GM12873 (cell line): ENCODE data around the gene ZDHHC21.

Experiments used
- CTCF ChIP-seq: IDR thresholded peaks from 2 replicates; pipeline ENCODE4 v1.5.1; 2012; ENCODE audit warnings: low read depth, mild to moderate bottlenecking, moderate library complexity, low read length, control low read depth; ENCODE audit not compliant: insufficient read depth; ENCODE audit errors: missing control alignments

Gene ZDHHC21

DNA sequence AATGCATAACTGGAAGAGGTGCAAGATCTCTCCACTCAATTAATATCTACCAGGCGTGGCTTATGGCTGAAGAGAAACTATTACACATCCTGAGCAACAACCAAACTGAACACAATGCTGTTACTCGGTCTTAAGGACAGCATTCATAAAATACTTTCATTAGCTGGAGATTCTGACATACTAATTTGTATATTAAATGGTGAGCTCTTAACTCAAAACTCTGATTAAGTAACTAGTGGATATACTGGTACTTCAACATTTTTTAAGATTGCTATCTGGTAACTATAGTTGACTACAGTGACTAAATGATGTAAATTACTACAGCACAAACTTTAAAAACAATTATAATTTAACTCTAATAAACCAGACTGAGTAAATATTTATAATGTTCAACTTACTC lies 15.8 kb downstream of the ZDHHC21 start:
- no peak for TF ChIP-seq CTCF

GRCh38 chr9:14674630-14675029 lies 18.6 kb downstream of the ZDHHC21 start:
- TF ChIP-seq CTCF, result no peak

GRCh38 chr9:14671377-14671776 lies 21.9 kb downstream of the ZDHHC21 start:
- no peak for TF ChIP-seq CTCF

- no peak for TF ChIP-seq CTCF
Observed at GRCh38 chr9:14670718-14671117, 22.5 kb downstream of the ZDHHC21 start.

DNA sequence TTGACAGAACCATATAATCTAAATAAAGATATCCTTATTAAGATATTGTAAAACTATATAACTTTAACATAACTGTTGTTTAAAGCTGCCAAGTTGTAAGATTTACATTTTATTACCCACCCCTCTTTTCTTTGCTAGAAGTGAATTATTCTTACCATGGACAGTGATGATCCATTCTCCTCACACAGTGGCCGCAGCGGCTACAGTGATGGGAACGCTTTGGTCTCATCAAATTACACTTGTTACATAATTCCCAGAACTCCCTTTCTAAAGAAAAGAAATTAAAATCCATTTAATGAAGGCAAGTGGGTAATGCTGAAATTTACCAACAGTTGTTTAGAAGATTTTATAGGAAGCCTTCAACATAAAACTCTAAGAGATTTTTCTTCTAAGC lies 31.2 kb downstream of the ZDHHC21 start:
- TF ChIP-seq CTCF, result no peak

GRCh38 chr9:14661421-14662059 lies 31.7 kb downstream of the ZDHHC21 start:
- TF ChIP-seq CTCF, result peak; percentile 43

- no peak for TF ChIP-seq CTCF
Observed at GRCh38 chr9:14660721-14661120, 32.5 kb downstream of the ZDHHC21 start.
